GM15510 (cell line): ENCODE data around the gene AGBL1.

Source experiments
- POLR2A ChIP-seq: IDR thresholded peaks from 3 replicates; pipeline ENCODE4 v1.6.1; 2011; ENCODE audit warnings: borderline replicate concordance; ENCODE audit not compliant: insufficient read length; ENCODE audit errors: extremely low read depth

Gene AGBL1

DNA sequence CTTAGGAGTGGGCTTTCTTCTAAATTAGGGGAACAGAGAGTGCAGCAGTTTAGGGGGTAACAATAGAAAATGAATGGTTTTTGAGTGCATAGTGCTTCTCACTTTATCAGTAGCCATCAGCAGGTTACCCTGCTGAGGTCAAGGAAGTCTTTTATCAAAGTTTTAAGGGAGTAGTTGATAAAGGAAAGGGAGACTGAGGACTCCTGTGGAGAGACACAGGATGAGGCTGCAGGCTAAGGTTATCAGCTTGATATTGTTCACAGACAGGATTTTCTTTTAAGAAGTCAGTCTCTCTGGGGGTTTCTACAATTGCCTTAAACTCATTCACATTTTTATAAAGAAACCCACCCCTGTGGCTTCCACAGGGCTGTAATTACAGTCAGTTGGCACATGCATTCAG, 205.0 kb downstream of the AGBL1 start:
- TF ChIP-seq POLR2A = no peak

DNA sequence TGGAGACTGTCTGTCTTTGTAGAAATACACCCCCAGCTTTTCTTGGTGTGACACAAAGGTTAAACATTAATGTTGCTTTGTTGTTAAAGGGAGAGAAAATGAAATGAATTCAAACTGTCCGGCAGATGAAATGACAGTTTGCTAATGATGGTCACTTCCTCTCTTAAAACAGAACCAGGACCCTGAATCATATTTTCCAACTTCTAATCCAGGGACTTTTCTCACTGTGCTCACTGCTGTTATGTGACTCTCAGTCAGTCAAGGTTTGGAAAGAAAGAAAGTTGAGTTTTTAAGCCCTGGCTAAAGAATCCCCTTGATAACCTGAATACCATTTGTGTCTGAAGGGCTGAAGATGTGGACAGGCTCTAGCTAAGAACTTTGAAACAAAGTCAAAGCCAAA, 215.8 kb downstream of the AGBL1 start:
- no peak for TF ChIP-seq POLR2A

GRCh38 chr15:86296769-86297168, 217.1 kb downstream of the AGBL1 start:
- TF ChIP-seq POLR2A = no peak

DNA sequence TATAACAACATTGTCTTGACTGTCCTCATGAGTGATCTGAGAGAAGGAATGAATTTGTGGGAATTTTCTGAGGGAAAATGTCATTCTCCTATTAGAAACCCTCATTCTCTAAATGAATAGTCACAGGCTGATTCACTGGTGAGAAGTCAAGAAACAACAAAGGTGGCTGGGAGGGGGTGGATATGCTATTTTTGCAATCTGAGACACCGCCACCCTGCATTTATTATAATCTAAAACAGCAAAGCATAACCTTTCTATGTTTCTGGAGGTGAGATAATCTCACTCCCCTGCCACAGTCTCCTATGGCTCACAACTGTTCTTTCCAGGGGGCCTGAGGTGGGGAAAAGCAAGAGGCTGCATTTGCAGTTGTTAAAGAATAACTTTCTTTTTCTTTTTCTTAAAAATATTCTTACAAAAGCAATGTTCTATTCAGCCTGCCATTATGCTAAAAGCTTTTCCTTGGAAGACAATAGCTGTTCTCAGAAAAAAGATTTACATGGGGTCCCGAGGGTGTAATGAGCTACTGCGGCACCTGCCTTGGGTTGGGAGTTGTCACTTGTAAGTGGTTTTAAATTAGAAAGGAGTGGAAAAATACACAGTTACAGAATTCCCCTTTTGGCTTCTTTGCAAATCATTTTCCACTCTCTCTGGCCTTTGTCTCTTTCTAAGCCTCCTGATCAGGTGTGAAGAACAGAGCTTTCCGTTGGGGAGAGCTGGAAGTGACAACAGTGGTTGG, 220.9 kb downstream of the AGBL1 start:
- TF ChIP-seq POLR2A = no peak

GRCh38 chr15:86311568-86312280, 232.1 kb downstream of the AGBL1 start:
- TF ChIP-seq POLR2A = no peak

- no peak for TF ChIP-seq POLR2A
Observed at GRCh38 chr15:86312486-86312885, 232.8 kb downstream of the AGBL1 start.

GRCh38 chr15:86316216-86316615, 236.5 kb downstream of the AGBL1 start:
- no peak for TF ChIP-seq POLR2A

- TF ChIP-seq POLR2A = no peak
Observed at GRCh38 chr15:86316726-86317383, 237.2 kb downstream of the AGBL1 start.

DNA sequence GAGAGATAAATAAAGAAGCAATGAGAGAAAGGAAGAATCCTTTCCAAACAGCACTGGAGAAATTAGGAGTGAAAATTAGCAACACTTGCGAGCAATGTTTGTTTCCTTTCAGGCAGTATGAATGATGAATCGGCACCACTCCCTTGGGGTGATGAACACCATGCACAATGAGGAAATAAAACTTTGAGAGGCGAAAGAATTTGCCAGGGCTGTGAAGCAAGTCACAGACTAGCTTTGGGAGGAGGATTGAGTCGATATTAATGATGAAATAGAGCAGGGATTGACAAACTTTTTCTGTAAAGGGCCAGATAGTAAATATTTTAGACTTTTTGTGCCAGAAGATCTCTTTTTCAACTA, 237.7 kb downstream of the AGBL1 start:
- no peak for TF ChIP-seq POLR2A

- no peak for TF ChIP-seq POLR2A
Observed at GRCh38 chr15:86322629-86323028, 243.0 kb downstream of the AGBL1 start.

DNA sequence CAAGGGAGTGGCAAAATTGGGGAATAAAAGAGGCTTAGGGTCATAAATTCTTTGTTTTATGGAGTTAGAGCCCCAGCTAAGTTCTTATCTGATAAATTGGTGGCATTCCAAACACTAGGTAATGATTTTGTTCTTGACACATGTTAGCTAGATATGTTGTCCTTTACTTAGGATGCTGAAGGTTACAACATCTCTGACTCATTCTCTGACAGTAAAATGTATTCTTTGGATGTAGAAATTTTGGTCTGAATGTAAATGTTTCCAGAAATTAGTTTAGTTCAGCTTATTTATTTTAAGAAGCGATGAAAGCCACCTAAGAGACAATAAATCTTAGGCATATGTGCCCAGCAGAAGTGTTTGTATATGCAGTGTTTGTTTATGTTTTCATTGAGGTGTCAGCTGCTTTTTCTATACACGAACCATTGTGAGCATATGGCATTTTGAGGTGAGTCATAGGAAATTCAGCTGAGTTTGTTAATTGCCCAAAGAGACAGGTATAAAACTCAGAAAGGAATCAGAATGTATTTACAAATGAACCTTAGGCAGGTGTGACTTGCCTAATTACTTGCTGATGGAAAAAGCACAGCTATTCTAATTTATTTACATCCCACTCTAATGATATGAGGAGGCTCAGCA, 247.7 kb downstream of the AGBL1 start:
- TF ChIP-seq POLR2A = no peak

DNA sequence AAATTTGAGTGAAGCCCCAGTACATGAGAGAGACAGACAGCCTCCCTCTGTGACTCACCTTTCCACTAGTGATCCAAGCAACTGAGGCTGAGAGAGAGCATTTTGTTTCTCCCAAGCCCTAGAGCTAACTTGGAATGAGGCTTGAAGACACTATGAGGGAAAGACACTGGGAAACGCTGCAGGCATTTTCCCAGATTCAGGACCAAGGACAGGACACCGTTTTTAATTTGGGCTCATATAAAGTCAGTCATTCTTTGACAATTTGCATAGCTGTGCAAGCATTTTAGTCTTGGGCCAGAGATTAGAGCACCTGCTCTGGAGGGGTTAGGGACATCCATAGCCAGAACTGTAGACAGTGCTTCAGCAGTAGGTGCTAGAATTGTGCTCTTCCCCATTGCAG, 249.0 kb downstream of the AGBL1 start:
- no peak for TF ChIP-seq POLR2A

- no peak for TF ChIP-seq POLR2A
Observed at GRCh38 chr15:86329311-86330013, 249.8 kb downstream of the AGBL1 start.

DNA sequence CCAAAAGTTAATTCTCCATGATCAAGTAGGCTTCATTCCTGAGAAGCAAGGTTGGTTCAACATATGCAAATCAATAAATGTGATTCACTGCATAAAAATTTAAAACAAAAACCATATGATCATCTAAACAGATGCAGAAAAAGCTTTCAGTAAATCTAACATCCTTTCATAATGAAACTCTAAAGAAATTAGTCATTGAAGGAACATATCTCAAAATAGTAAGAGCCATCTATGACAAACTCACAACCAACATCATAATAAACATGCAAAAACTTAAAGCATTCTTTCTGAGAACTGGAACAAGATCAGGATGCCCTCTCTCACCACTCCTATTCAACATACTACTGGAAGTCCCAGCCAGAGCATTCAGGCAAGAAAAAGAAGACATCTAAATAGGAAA, 254.1 kb downstream of the AGBL1 start:
- no peak for TF ChIP-seq POLR2A
